ENCODE results near the gene NAALADL2.

DNA sequence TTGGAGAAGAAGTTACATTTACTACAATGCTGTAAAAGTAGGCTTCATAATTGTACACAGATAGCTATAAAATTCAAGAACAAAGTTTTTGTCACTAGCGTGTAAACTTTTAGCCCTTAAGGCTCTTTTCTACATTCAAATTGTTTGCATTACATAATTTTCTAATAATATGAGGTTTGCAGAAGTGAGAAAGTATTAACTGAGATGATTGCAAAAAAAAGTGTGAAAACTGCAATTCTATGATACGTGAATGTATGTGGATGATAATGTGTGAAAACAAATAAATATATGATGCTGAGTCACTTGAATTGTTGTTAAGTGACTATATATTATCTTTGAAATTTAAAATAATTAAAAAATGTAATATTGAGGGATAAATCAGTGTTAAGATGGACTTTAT is 557.5 kb downstream of the NAALADL2 start:
- TF ChIP-seq POLR2AphosphoS5 (IDR thresholded peaks at IDR 0.05) (no peak), RAD21 (conservative IDR thresholded peaks at IDR 0.05) (no peak), EZH2 (IDR thresholded peaks at IDR 0.05; ENCODE audit: borderline replicate concordance, insufficient read depth, low read length, poor library complexity, severe bottlenecking) (no peak), MXI1 (conservative IDR thresholded peaks at IDR 0.05; ENCODE audit: poor library complexity, severe bottlenecking) (no peak), TAF1 (IDR thresholded peaks at IDR 0.05; ENCODE audit: low read depth) (no peak), SMC3 (conservative IDR thresholded peaks at IDR 0.05; ENCODE audit: poor library complexity) (no peak), EP300 (conservative IDR thresholded peaks at IDR 0.05; ENCODE audit: poor library complexity, severe bottlenecking) (no peak)
- TF ChIP-seq, protein P1, sequence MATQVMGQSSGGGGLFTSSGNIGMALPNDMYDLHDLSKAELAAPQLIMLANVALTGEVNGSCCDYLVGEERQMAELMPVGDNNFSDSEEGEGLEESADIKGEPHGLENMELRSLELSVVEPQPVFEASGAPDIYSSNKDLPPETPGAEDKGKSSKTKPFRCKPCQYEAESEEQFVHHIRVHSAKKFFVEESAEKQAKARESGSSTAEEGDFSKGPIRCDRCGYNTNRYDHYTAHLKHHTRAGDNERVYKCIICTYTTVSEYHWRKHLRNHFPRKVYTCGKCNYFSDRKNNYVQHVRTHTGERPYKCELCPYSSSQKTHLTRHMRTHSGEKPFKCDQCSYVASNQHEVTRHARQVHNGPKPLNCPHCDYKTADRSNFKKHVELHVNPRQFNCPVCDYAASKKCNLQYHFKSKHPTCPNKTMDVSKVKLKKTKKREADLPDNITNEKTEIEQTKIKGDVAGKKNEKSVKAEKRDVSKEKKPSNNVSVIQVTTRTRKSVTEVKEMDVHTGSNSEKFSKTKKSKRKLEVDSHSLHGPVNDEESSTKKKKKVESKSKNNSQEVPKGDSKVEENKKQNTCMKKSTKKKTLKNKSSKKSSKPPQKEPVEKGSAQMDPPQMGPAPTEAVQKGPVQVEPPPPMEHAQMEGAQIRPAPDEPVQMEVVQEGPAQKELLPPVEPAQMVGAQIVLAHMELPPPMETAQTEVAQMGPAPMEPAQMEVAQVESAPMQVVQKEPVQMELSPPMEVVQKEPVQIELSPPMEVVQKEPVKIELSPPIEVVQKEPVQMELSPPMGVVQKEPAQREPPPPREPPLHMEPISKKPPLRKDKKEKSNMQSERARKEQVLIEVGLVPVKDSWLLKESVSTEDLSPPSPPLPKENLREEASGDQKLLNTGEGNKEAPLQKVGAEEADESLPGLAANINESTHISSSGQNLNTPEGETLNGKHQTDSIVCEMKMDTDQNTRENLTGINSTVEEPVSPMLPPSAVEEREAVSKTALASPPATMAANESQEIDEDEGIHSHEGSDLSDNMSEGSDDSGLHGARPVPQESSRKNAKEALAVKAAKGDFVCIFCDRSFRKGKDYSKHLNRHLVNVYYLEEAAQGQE (IDR thresholded peaks at IDR 0.05; ENCODE audit: borderline replicate concordance): no peak
- TF ChIP-seq, protein P2, sequence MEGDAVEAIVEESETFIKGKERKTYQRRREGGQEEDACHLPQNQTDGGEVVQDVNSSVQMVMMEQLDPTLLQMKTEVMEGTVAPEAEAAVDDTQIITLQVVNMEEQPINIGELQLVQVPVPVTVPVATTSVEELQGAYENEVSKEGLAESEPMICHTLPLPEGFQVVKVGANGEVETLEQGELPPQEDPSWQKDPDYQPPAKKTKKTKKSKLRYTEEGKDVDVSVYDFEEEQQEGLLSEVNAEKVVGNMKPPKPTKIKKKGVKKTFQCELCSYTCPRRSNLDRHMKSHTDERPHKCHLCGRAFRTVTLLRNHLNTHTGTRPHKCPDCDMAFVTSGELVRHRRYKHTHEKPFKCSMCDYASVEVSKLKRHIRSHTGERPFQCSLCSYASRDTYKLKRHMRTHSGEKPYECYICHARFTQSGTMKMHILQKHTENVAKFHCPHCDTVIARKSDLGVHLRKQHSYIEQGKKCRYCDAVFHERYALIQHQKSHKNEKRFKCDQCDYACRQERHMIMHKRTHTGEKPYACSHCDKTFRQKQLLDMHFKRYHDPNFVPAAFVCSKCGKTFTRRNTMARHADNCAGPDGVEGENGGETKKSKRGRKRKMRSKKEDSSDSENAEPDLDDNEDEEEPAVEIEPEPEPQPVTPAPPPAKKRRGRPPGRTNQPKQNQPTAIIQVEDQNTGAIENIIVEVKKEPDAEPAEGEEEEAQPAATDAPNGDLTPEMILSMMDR (IDR thresholded peaks at IDR 0.05; ENCODE audit: poor library complexity, severe bottlenecking): no peak
